IMR-90 (cell line): ENCODE data around the gene GRM8. TPM values are rescaled to one million over a fixed set of nuclear protein-coding genes. Genes with fewer than 3 reads are reported as not detected.
"Not testable (repeated sequence)": the region's sequence is repeated elsewhere in the genome, so short reads cannot be mapped to it uniquely, and the experiment has no call there.

Experiments
- ATAC-seq: fragments of 200-7000 bp; cut with Tn5 transposase; 2 replicates; pipeline ENCODE4 v1.9.1; 2020; ENCODE audit warnings: low read depth, mild to moderate bottlenecking, moderate library complexity
- BruUV-seq: library from RNA; stranded (reverse); fragments of 400-500 nt; replicated peaks from 2 replicates; lab custom pipeline; 2021; lab: Mats Ljungman, UMichigan
- CTCF ChIA-PET: fragments of 300-600 bp; formaldehyde crosslinking; extraction: SDS; loops from one replicate; lab custom pipeline; 2021; ENCODE audit warnings: antibody characterized with exemption; lab: Yijun Ruan, JAX
- POLR2A ChIA-PET: fragments of 300-600 bp; sonication (Branson Sonifier 250); formaldehyde crosslinking; loops from one replicate; lab custom pipeline; 2022; ENCODE audit warnings: antibody characterized with exemption; ENCODE audit not compliant: unreplicated experiment; lab: Charles Lee
- DNase-seq: peaks from one replicate; pipeline ENCODE4 v3.0.0; 2013
- H2AFZ ChIP-seq: replicated peaks from 2 replicates; pipeline ENCODE3; 2013; ENCODE audit warnings: low read length, mild to moderate bottlenecking; ENCODE audit not compliant: poor library complexity
- H2AK5ac ChIP-seq: 2 replicates; pipeline ENCODE4 v1.6.1; 2013; ENCODE audit warnings: low read depth, low read length, inconsistent platforms
- H2AK9ac ChIP-seq: replicated peaks from 2 replicates; pipeline ENCODE3; 2013; ENCODE audit warnings: mild to moderate bottlenecking, low read depth, low read length, moderate library complexity; ENCODE audit not compliant: poor library complexity
- H2BK120ac ChIP-seq: 2 replicates; pipeline ENCODE4 v1.6.1; 2013; ENCODE audit warnings: low read depth, low read length, inconsistent platforms
- H2BK15ac ChIP-seq: 3 replicates; pipeline ENCODE4 v1.6.1; 2013; ENCODE audit warnings: low read depth, low read length, inconsistent platforms
- H2BK20ac ChIP-seq: 2 replicates; pipeline ENCODE4 v1.6.1; 2013; ENCODE audit warnings: low read depth, mild to moderate bottlenecking, inconsistent platforms, low read length, moderate library complexity
- H2BK5ac ChIP-seq: 2 replicates; pipeline ENCODE4 v1.6.1; 2013; ENCODE audit warnings: mild to moderate bottlenecking, low read depth, low read length, inconsistent platforms; ENCODE audit not compliant: poor library complexity, severe bottlenecking
- H3K14ac ChIP-seq: replicated peaks from 2 replicates; pipeline ENCODE4 v1.6.1; 2013; ENCODE audit warnings: low read depth, low read length, inconsistent platforms
- H3K18ac ChIP-seq: 2 replicates; pipeline ENCODE4 v1.6.1; 2013; ENCODE audit warnings: low read depth, low read length, control low read depth
- H3K23ac ChIP-seq: 2 replicates; pipeline ENCODE4 v1.6.1; 2013; ENCODE audit warnings: low read depth, low read length, inconsistent platforms
- H3K27ac ChIP-seq: 2 replicates; pipeline ENCODE4 v1.5.1; 2013; ENCODE audit warnings: mild to moderate bottlenecking, control low read depth, low read length; ENCODE audit not compliant: insufficient read depth
- H3K27me3 ChIP-seq: 2 replicates; pipeline ENCODE4 v1.6.1; 2013; ENCODE audit warnings: low read length; ENCODE audit not compliant: control insufficient read depth, insufficient read depth
- H3K36me3 ChIP-seq: 2 replicates; pipeline ENCODE4 v1.6.1; 2013; ENCODE audit warnings: low read length, mixed read lengths; ENCODE audit not compliant: control insufficient read depth, insufficient read depth
- H3K4ac ChIP-seq: 2 replicates; pipeline ENCODE4 v1.6.1; 2013; ENCODE audit warnings: low read depth, low read length, inconsistent platforms
- H3K4me1 ChIP-seq: 2 replicates; pipeline ENCODE4 v1.6.1; 2013; ENCODE audit warnings: low read length, mixed read lengths; ENCODE audit not compliant: control insufficient read depth, insufficient read depth
- H3K4me2 ChIP-seq: 2 replicates; pipeline ENCODE4 v1.6.1; 2013; ENCODE audit warnings: low read depth, mild to moderate bottlenecking, control low read depth, low read length, moderate library complexity
- H3K4me3 ChIP-seq: 2 replicates; pipeline ENCODE4 v1.5.1; 2013; ENCODE audit warnings: low read depth, mild to moderate bottlenecking, control low read depth, low read length, moderate library complexity; ENCODE audit not compliant: insufficient read depth
- H3K56ac ChIP-seq: 2 replicates; pipeline ENCODE4 v1.6.1; 2013; ENCODE audit warnings: low read length, inconsistent platforms; ENCODE audit not compliant: insufficient read depth; ENCODE audit errors: extremely low read depth
- H3K79me1 ChIP-seq, 2 experiments: 2 replicates each; pipeline ENCODE4 v1.6.1; 2013; ENCODE audit warnings: low read length in 2 of 2, inconsistent platforms in 1 of 2, low read depth in 1 of 2
- H3K9ac ChIP-seq: 2 replicates; pipeline ENCODE4 v1.6.1; 2013; ENCODE audit warnings: low read depth, low read length, control low read depth
- H3K9me1 ChIP-seq: 2 replicates; pipeline ENCODE4 v1.6.1; 2013; ENCODE audit warnings: low read length, inconsistent platforms; ENCODE audit not compliant: insufficient read depth
- H3K9me3 ChIP-seq: 2 replicates; pipeline ENCODE4 v1.6.1; 2013; ENCODE audit warnings: low read length; ENCODE audit not compliant: control insufficient read depth, insufficient read depth
- H4K20me1 ChIP-seq: 2 replicates; pipeline ENCODE4 v1.6.1; 2013; ENCODE audit warnings: low read length, inconsistent platforms; ENCODE audit not compliant: insufficient read depth
- H4K5ac ChIP-seq: 2 replicates; pipeline ENCODE4 v1.6.1; 2013; ENCODE audit warnings: mild to moderate bottlenecking, low read depth, low read length, control low read depth
- H4K8ac ChIP-seq, 2 experiments: 2 replicates each; pipeline ENCODE4 v1.6.1; 2013; ENCODE audit warnings: low read depth in 2 of 2, low read length in 2 of 2, control low read depth in 1 of 2, inconsistent platforms in 1 of 2
- H4K91ac ChIP-seq: 2 replicates; pipeline ENCODE4 v1.6.1; 2013; ENCODE audit warnings: low read depth, low read length, inconsistent platforms; ENCODE audit not compliant: insufficient read depth
- WGBS, 2 experiments: methylation state at CpG; one replicate each; pipeline versions ENCODE4 v1.1.5 to v1.1.7; 2013; ENCODE audit warnings: missing lambda C conversion rate in 2 of 2; ENCODE audit not compliant: insufficient read length in 1 of 2; ENCODE audit errors: extremely low coverage in 2 of 2; 5-methylcytosine and 5-hydroxymethylcytosine counted together
- dilution Hi-C: fragments of 300-500 bp; cut with HindIII; formaldehyde crosslinking; loops from one replicate; pipeline ENCODE4 v1.14.3; 2018; ENCODE audit warnings: low sequenced_read_pairs; ENCODE audit not compliant: unreplicated experiment
- in situ Hi-C: fragments of 300-500 bp; cut with MboI; formaldehyde crosslinking; loops from 3 replicates; pipeline ENCODE4 v1.14.3; 2019; ENCODE audit warnings: low sequenced_read_pairs, inconsistent platforms, mixed read lengths
- intact Hi-C: fragments of 100-400 bp; cut with micrococcal nuclease; formaldehyde crosslinking; loops from 2 replicates; pipeline ENCODE4 v1.10.0; 2022
- polyA plus RNA-seq, 3 experiments: library from polyadenylated mRNA; depleted of rRNA; stranded (reverse); fragments of >200 nt; gene quantifications; 2 replicates each; pipeline ENCODE4 v1.2.3, GENCODE V29; 2012; ENCODE audit warnings: low replicate concordance in 1 of 3
- total RNA-seq: library from RNA; depleted of rRNA; stranded (reverse); fragments of >200 nt; gene quantifications from 2 replicates; pipeline ENCODE4 v1.2.3, GENCODE V29; 2012

GRM8 gene
- total and polyA plus RNA-seq, 2 of the 4 experiments (the other 2 are of a cell fraction) = not detected

GRCh38 chr7:126887980-126888379 is 364.8 kb downstream of the GRM8 start:
- H4K8ac ChIP-seq, H2AK9ac ChIP-seq, H2BK15ac ChIP-seq, ATAC-seq, H3K36me3 ChIP-seq, H2BK120ac ChIP-seq, H2AK5ac ChIP-seq, H3K4me1 ChIP-seq, in situ Hi-C loops, H3K27me3 ChIP-seq, H2BK20ac ChIP-seq, H3K4me2 ChIP-seq, H2BK5ac ChIP-seq, H3K23ac ChIP-seq, H3K18ac ChIP-seq, H3K9me3 ChIP-seq, H3K56ac ChIP-seq, H3K4ac ChIP-seq, H3K9me1 ChIP-seq, H3K4me3 ChIP-seq, BruUV-seq, H3K9ac ChIP-seq, H3K79me1 ChIP-seq, CTCF ChIA-PET, DNase-seq, H4K5ac ChIP-seq, dilution Hi-C loops, H4K20me1 ChIP-seq, H2AFZ ChIP-seq, H3K27ac ChIP-seq, H3K14ac ChIP-seq, intact Hi-C loops, POLR2A ChIA-PET, H4K91ac ChIP-seq: not testable (repeated sequence)
- WGBS, 2 experiments = no CpG with 5 or more reads among the region's 1 CpG

GRCh38 chr7:126887560-126887959 is 365.2 kb downstream of the GRM8 start:
- H2BK5ac ChIP-seq, H3K9me1 ChIP-seq, H3K18ac ChIP-seq, H3K4me3 ChIP-seq, H3K9me3 ChIP-seq, BruUV-seq, H3K27ac ChIP-seq, H2BK20ac ChIP-seq, H4K5ac ChIP-seq, H2AK5ac ChIP-seq, H3K14ac ChIP-seq, H2BK120ac ChIP-seq, H4K20me1 ChIP-seq, H3K4me1 ChIP-seq, H3K36me3 ChIP-seq, H2BK15ac ChIP-seq, H4K91ac ChIP-seq, in situ Hi-C loops, H2AK9ac ChIP-seq, H3K23ac ChIP-seq, H3K4ac ChIP-seq, H3K79me1 ChIP-seq, intact Hi-C loops, H3K4me2 ChIP-seq, dilution Hi-C loops, H2AFZ ChIP-seq, H3K9ac ChIP-seq, H3K27me3 ChIP-seq, DNase-seq, ATAC-seq, POLR2A ChIA-PET, CTCF ChIA-PET, H4K8ac ChIP-seq, H3K56ac ChIP-seq: not testable (repeated sequence)
- 0% methylated on average over 1 of the region's 4 CpGs; no CpG with 5 or more reads in 1 of the 2 experiments for WGBS, 2 experiments
